HG03575 (cell line): ENCODE results near the gene SEPTIN8.

Experiments
- ATAC-seq: cut with Tn5 transposase; IDR thresholded peaks from one replicate; pipeline ENCODE4 v1.9.1; 2021; ENCODE audit not compliant: unreplicated experiment, insufficient number of reproducible peaks, low FRiP score; ENCODE audit errors: extremely low read depth

SEPTIN8 gene

GRCh38 chr5:132736853-132737833, 39.9 kb downstream of the SEPTIN8 start, which contains the start of gene KIF3A:
KIF3A (minus strand) TSS chr5:132737546; CDS start chr5:132737419, 127 bp downstream.
- ATAC-seq: peak; percentile 51

GRCh38 chr5:132734687-132735086, 42.4 kb downstream of the SEPTIN8 start:
- no peak for ATAC-seq

- no peak for ATAC-seq
Observed at GRCh38 chr5:132733499-132734148, 43.4 kb downstream of the SEPTIN8 start.

- ATAC-seq: no peak
Observed at GRCh38 chr5:132729896-132730295, 47.1 kb downstream of the SEPTIN8 start.

GRCh38 chr5:132725745-132726144, 51.3 kb downstream of the SEPTIN8 start:
- no peak for ATAC-seq

- no peak for ATAC-seq
Observed at GRCh38 chr5:132718544-132719312, 58.3 kb downstream of the SEPTIN8 start.

- no peak for ATAC-seq
Observed at GRCh38 chr5:132714456-132715307, 62.4 kb downstream of the SEPTIN8 start.

GRCh38 chr5:132708645-132709044, 68.4 kb downstream of the SEPTIN8 start:
- no peak for ATAC-seq

GRCh38 chr5:132704875-132705274, 72.2 kb downstream of the SEPTIN8 start:
- no peak for ATAC-seq
